T-helper 2 cell treated with Interferon-gamma antibody and Interleukin-4, amounts not matched to agents 100 ng/mL and 5 ng/mL, for 36 hours (primary cell): Measurements from ENCODE around the gene TRAM2. TPM values are rescaled to one million over a fixed set of nuclear protein-coding genes. Genes with fewer than 3 reads are reported as not detected.
"Not testable (repeated sequence)": the region's sequence is repeated elsewhere in the genome, so short reads cannot be mapped to it uniquely, and the experiment has no call there.

Experiments
- intact Hi-C: fragments of 100-400 bp; cut with micrococcal nuclease; formaldehyde crosslinking; loops from one replicate; pipeline ENCODE4 v1.15.1; 2023
- total RNA-seq: library from RNA; stranded (reverse); gene quantifications from 2 replicates; pipeline ENCODE4 v1.2.3, GENCODE V29; 2022

The TRAM2 gene
- total RNA-seq, 1 donor from 2014 or later: 13.9 TPM

- intact Hi-C loops: no loop called here
These were observed 80.2 kb downstream of the TRAM2 start for GRCh38 chr6:52496631-52497030.

- intact Hi-C loops: no loop called here
These were observed 80.9 kb downstream of the TRAM2 start for GRCh38 chr6:52495922-52496321.

- intact Hi-C loops: no loop called here
These were observed 82.4 kb downstream of the TRAM2 start for GRCh38 chr6:52494298-52495072.

- intact Hi-C loops: no loop called here
These were observed 83.2 kb downstream of the TRAM2 start for GRCh38 chr6:52493669-52494068.

- intact Hi-C loops: no loop called here
These were observed 85.4 kb downstream of the TRAM2 start for GRCh38 chr6:52491203-52492069.

- intact Hi-C loops: no loop called here
These were observed 87.0 kb downstream of the TRAM2 start for GRCh38 chr6:52489881-52490280.

GRCh38 chr6:52483671-52484003 is 93.2 kb downstream of the TRAM2 start:
- intact Hi-C loops: no loop called here

GRCh38 chr6:52482903-52483670 is 93.8 kb downstream of the TRAM2 start:
- intact Hi-C loops: no loop called here

GRCh38 chr6:52475307-52475706 is 101.6 kb downstream of the TRAM2 start:
- intact Hi-C loops: no loop called here

- intact Hi-C loops: no loop called here
These were observed 102.7 kb downstream of the TRAM2 start for GRCh38 chr6:52474173-52474572.

GRCh38 chr6:52461194-52461593 is 115.7 kb downstream of the TRAM2 start:
- intact Hi-C loops: not testable (repeated sequence)

GRCh38 chr6:52457096-52457495 is 119.8 kb downstream of the TRAM2 start:
- intact Hi-C loops: no loop called here

- intact Hi-C loops: no loop called here
These were observed 122.3 kb downstream of the TRAM2 start for GRCh38 chr6:52454556-52454955.

Other genes with a start within 250 kb of the TRAM2 start
- 14.1 and 15.9 TPM in 2 replicates for gene PAQR8, start 214.9 kb downstream of the TRAM2 start, total RNA-seq
- gene EFHC1, start 156.7 kb downstream of the TRAM2 start, total RNA-seq: 1.0 and 1.6 TPM in 2 replicates
- gene TMEM14A, start 94.1 kb upstream of the TRAM2 start, total RNA-seq: 23.8 and 25.5 TPM in 2 replicates
- gene GSTA2, start 186.4 kb upstream of the TRAM2 start, total RNA-seq: not detected in 2 replicates
- gene GSTA1, start 226.8 kb upstream of the TRAM2 start, total RNA-seq: not detected in 2 replicates